Upper lobe of right lung (tissue), 1 donor: ENCODE results near the gene HENMT1. TPM values are rescaled to one million over a fixed set of nuclear protein-coding genes. Genes with fewer than 3 reads are reported as not detected.

Source experiments
- ATAC-seq: fragments of 200-7000 bp; cut with Tn5 transposase; one replicate; pipeline ENCODE4 v1.9.1; 2020; ENCODE audit warnings: mild to moderate bottlenecking, moderate library complexity
- DNase-seq: peaks from one replicate; pipeline ENCODE4 v3.0.0-alpha.2; 2020
- H3K27ac ChIP-seq: fragments of 200-600 bp; one replicate; pipeline ENCODE4 v1.8.0; 2022
- H3K27me3 ChIP-seq: fragments of 200-600 bp; one replicate; pipeline ENCODE4 v1.8.0; 2022; ENCODE audit warnings: mild to moderate bottlenecking
- H3K36me3 ChIP-seq: fragments of 200-600 bp; one replicate; pipeline ENCODE4 v1.8.0; 2022
- H3K4me1 ChIP-seq: fragments of 200-600 bp; one replicate; pipeline ENCODE4 v1.8.0; 2022
- H3K4me3 ChIP-seq: fragments of 200-600 bp; one replicate; pipeline ENCODE4 v1.8.0; 2022; ENCODE audit warnings: mild to moderate bottlenecking
- H3K9me3 ChIP-seq: fragments of 200-600 bp; one replicate; pipeline ENCODE4 v1.8.0; 2022
- intact Hi-C: fragments of 100-400 bp; cut with DNase I; formaldehyde crosslinking; loops from one replicate; pipeline ENCODE4 v1.11.0; 2022
- total RNA-seq: library from RNA; stranded (reverse); fragmentation: NEBNext Ultra II Directional; extraction: Animal tissue kit (Norgen Biotek cat#: 25700); gene quantifications from one replicate; pipeline ENCODE4 v1.2.1, GENCODE V29; 2021
- TF ChIP-seq, protein P1 (sequence below): fragments of 200-600 bp; IDR thresholded peaks from one replicate; pipeline ENCODE4 v1.8.0; 2022; ENCODE audit warnings: antibody characterized with exemption
- donor health status: DM: no; HTN: yes; CAD: no; lungs with severe emphysema.

Gene HENMT1
- total RNA-seq, 1 donor from 2014 or later = 5.6 TPM

GRCh38 chr1:108612496-108612895, 48.4 kb downstream of the HENMT1 start:
- ATAC-seq (no peak), DNase-seq (no peak)
- Histone ChIP-seq H3K9me3 (no peaks in the 10 kb centered on the region), H3K27ac (no peak overlapping the region), H3K4me1 (no peaks in the 10 kb centered on the region), H3K4me3 (no peak overlapping the region), H3K27me3 (no peaks in the 10 kb centered on the region), H3K36me3 (peaks cover 7% of the 10 kb centered on the region)
- intact Hi-C loops = no loop called here
- TF ChIP-seq, protein P1, sequence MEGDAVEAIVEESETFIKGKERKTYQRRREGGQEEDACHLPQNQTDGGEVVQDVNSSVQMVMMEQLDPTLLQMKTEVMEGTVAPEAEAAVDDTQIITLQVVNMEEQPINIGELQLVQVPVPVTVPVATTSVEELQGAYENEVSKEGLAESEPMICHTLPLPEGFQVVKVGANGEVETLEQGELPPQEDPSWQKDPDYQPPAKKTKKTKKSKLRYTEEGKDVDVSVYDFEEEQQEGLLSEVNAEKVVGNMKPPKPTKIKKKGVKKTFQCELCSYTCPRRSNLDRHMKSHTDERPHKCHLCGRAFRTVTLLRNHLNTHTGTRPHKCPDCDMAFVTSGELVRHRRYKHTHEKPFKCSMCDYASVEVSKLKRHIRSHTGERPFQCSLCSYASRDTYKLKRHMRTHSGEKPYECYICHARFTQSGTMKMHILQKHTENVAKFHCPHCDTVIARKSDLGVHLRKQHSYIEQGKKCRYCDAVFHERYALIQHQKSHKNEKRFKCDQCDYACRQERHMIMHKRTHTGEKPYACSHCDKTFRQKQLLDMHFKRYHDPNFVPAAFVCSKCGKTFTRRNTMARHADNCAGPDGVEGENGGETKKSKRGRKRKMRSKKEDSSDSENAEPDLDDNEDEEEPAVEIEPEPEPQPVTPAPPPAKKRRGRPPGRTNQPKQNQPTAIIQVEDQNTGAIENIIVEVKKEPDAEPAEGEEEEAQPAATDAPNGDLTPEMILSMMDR = no peak

GRCh38 chr1:108611984-108612383, 48.9 kb downstream of the HENMT1 start:
- intact Hi-C loops = no loop called here
- DNase-seq = no peak
- no peak for ATAC-seq
- H3K27ac ChIP-seq = no peak overlapping the region
- H3K9me3 ChIP-seq = no peaks in the 10 kb centered on the region
- no peaks in the 10 kb centered on the region for H3K4me1 ChIP-seq
- TF ChIP-seq, protein P1 = no peak
- peaks cover 7% of the 10 kb centered on the region for H3K36me3 ChIP-seq
- H3K4me3 ChIP-seq = no peak overlapping the region
- no peaks in the 10 kb centered on the region for H3K27me3 ChIP-seq

GRCh38 chr1:108610073-108610472, 50.8 kb downstream of the HENMT1 start:
- Histone ChIP-seq H3K4me1 (no peaks in the 10 kb centered on the region), H3K9me3 (no peaks in the 10 kb centered on the region), H3K4me3 (no peak overlapping the region), H3K36me3 (peaks cover 7% of the 10 kb centered on the region), H3K27me3 (no peaks in the 10 kb centered on the region), H3K27ac (no peak overlapping the region)
- TF ChIP-seq, protein P1 = no peak
- DNase-seq (no peak), ATAC-seq (peak; percentile 75)
- intact Hi-C loops = no loop called here

DNA sequence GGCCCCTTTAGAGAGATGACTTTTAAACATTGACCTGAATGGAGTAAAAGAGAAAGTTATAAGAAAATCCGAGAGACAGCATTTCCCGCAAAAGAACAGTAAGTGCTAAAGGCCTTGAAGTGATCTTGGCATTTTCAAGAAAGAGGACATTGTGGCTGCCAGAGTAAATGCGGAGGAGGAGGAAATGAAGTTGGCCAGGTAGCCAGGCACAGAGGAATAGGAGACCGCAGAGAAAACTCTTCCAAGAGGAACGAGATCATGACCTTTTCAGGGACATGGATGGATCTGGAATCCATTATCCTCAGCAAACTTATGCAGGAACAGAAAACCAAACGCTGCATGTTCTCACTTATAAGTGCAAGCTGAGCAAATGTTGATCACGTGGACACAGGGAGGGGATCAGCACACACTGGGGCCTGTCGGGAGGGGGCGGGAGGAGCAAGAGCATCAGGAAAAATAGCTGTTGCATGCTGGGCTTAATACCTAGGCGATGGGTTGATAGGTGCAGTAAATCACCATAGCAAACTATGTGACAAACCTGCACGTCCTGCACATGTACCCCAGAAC, 51.3 kb downstream of the HENMT1 start:
- H3K4me3 ChIP-seq = no peak overlapping the region
- TF ChIP-seq, protein P1 = no peak
- intact Hi-C loops = no loop called here
- DNase-seq (no peak), ATAC-seq (peak; percentile 67)
- no peak overlapping the region for H3K27ac ChIP-seq
- no peaks in the 10 kb centered on the region for H3K9me3 ChIP-seq
- H3K4me1 ChIP-seq = no peaks in the 10 kb centered on the region
- peaks cover 7% of the 10 kb centered on the region for H3K36me3 ChIP-seq
- H3K27me3 ChIP-seq = no peaks in the 10 kb centered on the region

DNA sequence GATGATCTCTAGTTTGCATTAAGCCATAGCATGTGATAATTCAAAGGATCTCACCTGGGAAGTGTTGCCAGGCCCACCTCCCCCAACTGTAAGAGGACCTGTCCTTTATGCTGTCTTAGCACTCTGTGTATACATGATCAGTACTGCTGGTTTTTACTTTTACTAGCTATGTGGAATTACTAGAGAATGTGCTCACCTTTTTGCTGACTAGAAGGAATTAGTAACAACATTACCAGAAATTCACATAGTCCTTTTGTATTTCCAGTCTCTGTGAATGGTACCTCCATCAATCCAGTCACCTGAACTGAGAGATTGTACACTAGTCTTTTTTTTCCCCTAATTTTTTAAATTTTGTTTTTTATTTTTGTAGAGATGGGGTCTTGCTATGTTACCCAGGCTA, 54.4 kb downstream of the HENMT1 start:
- Histone ChIP-seq H3K4me3 (no peak overlapping the region), H3K27me3 (no peaks in the 10 kb centered on the region), H3K9me3 (no peaks in the 10 kb centered on the region), H3K4me1 (no peaks in the 10 kb centered on the region), H3K27ac (no peak overlapping the region), H3K36me3 (peaks cover 10% of the 10 kb centered on the region)
- DNase-seq (no peak), ATAC-seq (no peak)
- intact Hi-C loops = no loop called here
- TF ChIP-seq, protein P1 = no peak

DNA sequence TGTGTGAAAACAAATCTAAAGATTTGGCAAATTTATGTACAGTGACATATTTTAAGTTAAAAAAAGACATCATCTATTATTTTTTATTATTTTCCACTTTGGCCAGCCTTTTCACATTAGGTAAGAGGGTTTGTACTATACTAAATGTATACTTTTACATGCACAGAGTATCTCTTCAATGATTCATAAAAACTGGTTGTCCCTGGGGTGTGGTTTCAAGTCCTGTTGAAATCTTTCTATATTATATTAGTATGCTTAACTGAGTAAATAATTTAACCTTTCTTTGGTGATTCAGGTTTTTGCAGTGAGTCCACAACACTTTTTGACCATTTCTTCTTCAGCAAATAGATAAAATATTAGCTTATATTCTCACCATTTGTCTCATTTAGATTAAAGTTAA, 55.3 kb downstream of the HENMT1 start:
- TF ChIP-seq, protein P1 = no peak
- H3K27me3 ChIP-seq = no peaks in the 10 kb centered on the region
- no peak for ATAC-seq

More for the DNA sequence above, 55.3 kb downstream of the HENMT1 start:
- H3K27ac ChIP-seq = no peak overlapping the region
- no peak for DNase-seq
- intact Hi-C loops = no loop called here
- peaks cover 1% of the 10 kb centered on the region for H3K4me1 ChIP-seq
- peaks cover 10% of the 10 kb centered on the region for H3K36me3 ChIP-seq
- no peak overlapping the region for H3K4me3 ChIP-seq
- no peaks in the 10 kb centered on the region for H3K9me3 ChIP-seq
